ENCODE data around the gene SLC6A11.

The SLC6A11 gene

GRCh38 chr3:10835406-10835805 is 19.4 kb downstream of the SLC6A11 start:
- DNase-seq (ENCODE audit: low read depth): no peak
- no peak overlapping the region for H3K4me3 ChIP-seq (ENCODE audit: low read depth, low read length)
- no peak for TF ChIP-seq CTCF (IDR thresholded peaks at IDR 0.05; ENCODE audit: control insufficient read depth, extremely low read depth, insufficient read depth)

DNA sequence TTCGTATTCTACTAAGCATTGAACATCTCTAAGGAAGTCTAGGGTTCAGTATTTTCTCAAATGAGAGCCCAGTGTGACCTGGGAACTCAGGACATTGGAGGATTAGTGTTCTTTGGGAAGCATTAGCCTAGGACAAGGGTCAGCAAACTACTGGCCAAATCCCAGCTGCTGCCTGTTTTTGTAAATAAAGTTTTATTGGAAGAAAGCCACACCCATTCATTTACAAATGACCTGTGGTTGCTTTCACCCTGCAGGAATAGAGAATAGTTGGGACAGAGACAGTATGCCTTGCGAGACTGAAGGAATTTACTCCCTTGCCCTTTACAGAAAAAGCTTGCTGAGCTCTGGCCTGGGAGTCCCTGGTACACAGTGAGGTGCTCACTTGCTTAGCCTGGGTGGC is 20.6 kb downstream of the SLC6A11 start:
- DNase-seq (ENCODE audit: low read depth): no peak
- TF ChIP-seq CTCF (IDR thresholded peaks at IDR 0.05; ENCODE audit: control insufficient read depth, extremely low read depth, insufficient read depth): no peak
- H3K4me3 ChIP-seq (ENCODE audit: low read depth, low read length): no peak overlapping the region

- TF ChIP-seq CTCF (IDR thresholded peaks at IDR 0.05; ENCODE audit: control insufficient read depth, extremely low read depth, insufficient read depth): no peak
- no peak overlapping the region for H3K4me3 ChIP-seq (ENCODE audit: low read depth, low read length)
- DNase-seq (ENCODE audit: low read depth): no peak
Measured at GRCh38 chr3:10837849-10838248, 21.8 kb downstream of the SLC6A11 start.

- no peak overlapping the region for H3K4me3 ChIP-seq (ENCODE audit: low read depth, low read length)
- no peak for DNase-seq (ENCODE audit: low read depth)
- no peak for TF ChIP-seq CTCF (IDR thresholded peaks at IDR 0.05; ENCODE audit: control insufficient read depth, extremely low read depth, insufficient read depth)
Measured at GRCh38 chr3:10839167-10839566, 23.1 kb downstream of the SLC6A11 start.

- no peak for DNase-seq (ENCODE audit: low read depth)
- H3K4me3 ChIP-seq (ENCODE audit: low read depth, low read length): no peak overlapping the region
- no peak for TF ChIP-seq CTCF (IDR thresholded peaks at IDR 0.05; ENCODE audit: control insufficient read depth, extremely low read depth, insufficient read depth)
Measured at GRCh38 chr3:10841100-10841499, 25.1 kb downstream of the SLC6A11 start.

DNA sequence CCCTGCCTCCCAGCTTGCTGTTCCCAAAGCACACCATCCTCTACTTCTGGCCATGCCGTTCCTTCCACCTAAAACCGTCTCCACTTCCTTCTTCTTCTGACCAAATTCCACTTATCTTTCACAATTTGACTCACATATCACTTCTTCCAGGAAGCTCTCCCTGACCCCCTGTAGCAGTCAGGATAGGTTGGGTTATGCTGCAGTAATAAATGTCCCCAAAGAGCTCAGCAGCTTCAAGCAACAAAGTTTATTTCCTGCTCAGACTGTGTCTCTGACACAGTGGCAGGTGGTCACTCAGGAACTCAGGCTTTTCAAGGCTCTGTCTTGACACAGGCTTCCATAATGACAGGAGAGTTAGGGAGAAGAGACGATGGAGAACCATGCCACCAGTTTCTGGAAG is 27.4 kb downstream of the SLC6A11 start:
- DNase-seq (ENCODE audit: low read depth): no peak
- H3K4me3 ChIP-seq (ENCODE audit: low read depth, low read length): no peak overlapping the region
- no peak for TF ChIP-seq CTCF (IDR thresholded peaks at IDR 0.05; ENCODE audit: control insufficient read depth, extremely low read depth, insufficient read depth)

- no peak for TF ChIP-seq CTCF (IDR thresholded peaks at IDR 0.05; ENCODE audit: control insufficient read depth, extremely low read depth, insufficient read depth)
- no peak for DNase-seq (ENCODE audit: low read depth)
- H3K4me3 ChIP-seq (ENCODE audit: low read depth, low read length): no peak overlapping the region
Measured at GRCh38 chr3:10845001-10845761, 29.2 kb downstream of the SLC6A11 start.
